Posterior vena cava (tissue), 2 donors: ENCODE measurements around the gene DDX24. TPM values are rescaled to one million over a fixed set of nuclear protein-coding genes. Genes with fewer than 3 reads are reported as not detected.
A peak's percentile ranks its signal among the peaks of the same experiment; 100 is the strongest.

Source experiments
- DNase-seq: peaks from one replicate; pipeline ENCODE4 v3.0.0-alpha.2; 2020; ENCODE audit warnings: low spot score
- intact Hi-C, 2 donors: fragments of 100-400 bp; cut with DNase I; formaldehyde crosslinking; loops; one replicate each; pipeline versions ENCODE4 v1.14.1 to v1.14.2; 2022 to 2023
- total RNA-seq, 2 donors: library from RNA; stranded (reverse); fragmentation: NEBNext Ultra II Directional; extraction: Animal tissue kit (Norgen Biotek cat#: 25700); gene quantifications; one replicate each; pipeline ENCODE4 v1.2.1, GENCODE V29; 2021
- donor health status: DM: yes; HTN: yes; CAD: no.
- donor health status: DM: yes; HTN: yes; CAD: no.

DDX24 gene
- total RNA-seq, 2 donors from 2014 or later: 166 to 175 TPM

GRCh38 chr14:94026173-94026888 is 54.7 kb downstream of the DDX24 start, which contains the start of gene OTUB2:
Gene OTUB2 (plus strand): TSS chr14:94026340. CDS start chr14:94026538, 198 bp downstream.
- intact Hi-C loops: no loop called here
- DNase-seq: peak; percentile 99

- intact Hi-C loops: no loop called here
- DNase-seq: no peak
These were observed 55.3 kb downstream of the DDX24 start for GRCh38 chr14:94025720-94026119.

- intact Hi-C loops: no loop called here
These were observed 56.5 kb downstream of the DDX24 start for GRCh38 chr14:94024549-94024948.

GRCh38 chr14:94022532-94023411 is 58.2 kb downstream of the DDX24 start:
- DNase-seq: no peak
- intact Hi-C loops: no loop called here

More at GRCh38 chr14:94024549-94024948, 56.5 kb downstream of the DDX24 start:
- DNase-seq: no peak

- DNase-seq: no peak
- intact Hi-C loops: no loop called here
These were observed 59.4 kb downstream of the DDX24 start for GRCh38 chr14:94021416-94022157.

- intact Hi-C loops: no loop called here
These were observed 60.0 kb downstream of the DDX24 start for GRCh38 chr14:94021001-94021400.

GRCh38 chr14:94020267-94020666 is 60.7 kb downstream of the DDX24 start:
- intact Hi-C loops: no loop called here
- no peak for DNase-seq

More at GRCh38 chr14:94021001-94021400, 60.0 kb downstream of the DDX24 start:
- DNase-seq: no peak

GRCh38 chr14:94019329-94019728 is 61.7 kb downstream of the DDX24 start:
- intact Hi-C loops: no loop called here
- no peak for DNase-seq

GRCh38 chr14:94018308-94018707 is 62.7 kb downstream of the DDX24 start:
- intact Hi-C loops: no loop called here

GRCh38 chr14:94016446-94016976 is 64.5 kb downstream of the DDX24 start:
- intact Hi-C loops: no loop called here
- DNase-seq: no peak

More at GRCh38 chr14:94018308-94018707, 62.7 kb downstream of the DDX24 start:
- DNase-seq: no peak

- intact Hi-C loops: no loop called here
- no peak for DNase-seq
These were observed 65.8 kb downstream of the DDX24 start for GRCh38 chr14:94015223-94015622.

GRCh38 chr14:94014382-94014781 is 66.6 kb downstream of the DDX24 start:
- no peak for DNase-seq
- intact Hi-C loops: no loop called here

GRCh38 chr14:94011795-94012194 is 69.2 kb downstream of the DDX24 start:
- intact Hi-C loops: no loop called here
- no peak for DNase-seq

- DNase-seq: no peak
- intact Hi-C loops: no loop called here
These were observed 70.4 kb downstream of the DDX24 start for GRCh38 chr14:94010625-94011024.

GRCh38 chr14:94009767-94010166 is 71.2 kb downstream of the DDX24 start:
- intact Hi-C loops: no loop called here
- no peak for DNase-seq

GRCh38 chr14:94008234-94008633 is 72.8 kb downstream of the DDX24 start:
- DNase-seq: no peak
- intact Hi-C loops: no loop called here

GRCh38 chr14:94005324-94006073 is 75.5 kb downstream of the DDX24 start:
- DNase-seq: no peak
- intact Hi-C loops: no loop called here

GRCh38 chr14:94004015-94004414 is 77.0 kb downstream of the DDX24 start:
- no peak for DNase-seq
- intact Hi-C loops: no loop called here

- no peak for DNase-seq
- intact Hi-C loops: loop anchor here in 1 of 2 donors (2.0 kb wide), 1 partner anchor 63 kb away; no protein-coding TSS in a partner anchor
These were observed 77.6 kb downstream of the DDX24 start for GRCh38 chr14:94003397-94003796.
